AG04450 (cell line): Measurements from ENCODE around the gene DPM2. TPM values are rescaled to one million over a fixed set of nuclear protein-coding genes. Genes with fewer than 3 reads are reported as not detected.

ENCODE experiments used
- CTCF ChIA-PET: fragments of 300-600, 350-600 bp; formaldehyde crosslinking; extraction: SDS; loops from one replicate; lab custom pipeline; 2022; ENCODE audit warnings: antibody characterized with exemption, inconsistent platforms; lab: Charles Lee
- POLR2A ChIA-PET: fragments of 350-600 bp; formaldehyde crosslinking; extraction: SDS; loops from one replicate; lab custom pipeline; 2021; ENCODE audit warnings: antibody characterized with exemption, inconsistent platforms; lab: Yijun Ruan, JAX
- DNase-seq: peaks from one replicate; pipeline ENCODE4 v3.0.0-alpha.2; 2011; ENCODE audit warnings: low read depth, low spot score
- H3K27ac ChIP-seq: one replicate; pipeline ENCODE4 v1.5.1; 2012; ENCODE audit warnings: low read depth, low read length, control low read depth
- H3K27me3 ChIP-seq: one replicate; pipeline ENCODE4 v1.6.0; 2012; ENCODE audit warnings: low read length; ENCODE audit not compliant: control insufficient read depth, insufficient read depth
- H3K4me3 ChIP-seq: 2 replicates; pipeline ENCODE4 v1.5.1; 2011; ENCODE audit warnings: mild to moderate bottlenecking, low read depth, low read length, control low read depth
- H3K9me3 ChIP-seq: 2 replicates; pipeline ENCODE4 v1.5.1; 2012; ENCODE audit warnings: low read length; ENCODE audit not compliant: control insufficient read depth, insufficient read depth
- polyA plus RNA-seq: library from polyadenylated mRNA; depleted of rRNA; stranded (reverse); fragments of >200 nt; gene quantifications from 2 replicates; pipeline ENCODE4 v1.2.3, GENCODE V29; 2011
- TF ChIP-seq, protein P1 (sequence below): IDR thresholded peaks from 2 replicates; pipeline ENCODE4 v1.5.1; 2011; ENCODE audit warnings: low read depth, low read length, control low read depth, inconsistent platforms

DPM2 gene
- polyA plus RNA-seq, 1 experiment, result 25.3 TPM

DNA sequence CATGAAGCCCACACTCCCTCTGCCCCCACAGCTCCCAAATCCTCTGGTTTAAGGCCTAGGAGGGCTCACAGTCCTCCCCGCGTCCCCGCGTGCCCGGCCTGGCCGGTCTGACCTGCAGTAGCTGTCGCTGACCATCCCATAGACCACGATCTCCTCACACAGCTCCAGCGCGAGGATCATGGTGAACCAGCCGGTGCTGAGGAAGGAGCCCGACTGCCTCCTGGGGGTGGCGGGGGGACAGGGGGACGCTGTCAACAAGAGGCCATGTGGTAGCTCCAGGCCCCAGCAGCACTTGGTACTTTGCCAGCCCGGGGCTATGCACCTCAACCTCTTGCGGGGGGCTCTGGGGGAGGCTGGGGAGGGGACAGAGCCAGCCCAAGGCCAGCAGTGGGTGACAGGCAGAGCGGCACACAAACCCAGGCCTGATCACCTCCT is 27.8 kb downstream of the DPM2 start:
- H3K4me3 ChIP-seq, result no peak overlapping the region
- CTCF ChIA-PET, result no interaction called here
- no peaks in the 10 kb centered on the region for H3K9me3 ChIP-seq
- H3K27ac ChIP-seq, result no peak overlapping the region
- POLR2A ChIA-PET, result no interaction called here
- TF ChIP-seq, protein P1, sequence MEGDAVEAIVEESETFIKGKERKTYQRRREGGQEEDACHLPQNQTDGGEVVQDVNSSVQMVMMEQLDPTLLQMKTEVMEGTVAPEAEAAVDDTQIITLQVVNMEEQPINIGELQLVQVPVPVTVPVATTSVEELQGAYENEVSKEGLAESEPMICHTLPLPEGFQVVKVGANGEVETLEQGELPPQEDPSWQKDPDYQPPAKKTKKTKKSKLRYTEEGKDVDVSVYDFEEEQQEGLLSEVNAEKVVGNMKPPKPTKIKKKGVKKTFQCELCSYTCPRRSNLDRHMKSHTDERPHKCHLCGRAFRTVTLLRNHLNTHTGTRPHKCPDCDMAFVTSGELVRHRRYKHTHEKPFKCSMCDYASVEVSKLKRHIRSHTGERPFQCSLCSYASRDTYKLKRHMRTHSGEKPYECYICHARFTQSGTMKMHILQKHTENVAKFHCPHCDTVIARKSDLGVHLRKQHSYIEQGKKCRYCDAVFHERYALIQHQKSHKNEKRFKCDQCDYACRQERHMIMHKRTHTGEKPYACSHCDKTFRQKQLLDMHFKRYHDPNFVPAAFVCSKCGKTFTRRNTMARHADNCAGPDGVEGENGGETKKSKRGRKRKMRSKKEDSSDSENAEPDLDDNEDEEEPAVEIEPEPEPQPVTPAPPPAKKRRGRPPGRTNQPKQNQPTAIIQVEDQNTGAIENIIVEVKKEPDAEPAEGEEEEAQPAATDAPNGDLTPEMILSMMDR, result no peak
- H3K27me3 ChIP-seq, result no peaks in the 10 kb centered on the region
- DNase-seq, result no peak

DNA sequence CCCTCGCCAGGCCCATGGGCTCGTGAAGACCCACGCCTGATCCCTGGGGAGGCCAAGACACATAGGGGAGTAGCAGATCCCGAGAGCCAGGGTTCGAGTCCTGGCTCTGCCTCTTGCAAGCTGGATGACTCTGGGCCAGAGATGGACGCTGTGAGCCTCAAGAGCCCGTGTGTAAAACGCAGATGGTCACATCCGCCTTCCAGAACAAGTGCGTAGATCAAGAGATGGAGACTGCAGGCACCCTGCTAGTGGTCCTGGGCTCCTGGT is 29.1 kb downstream of the DPM2 start:
- ChIA-PET POLR2A (no interaction called here), CTCF (no interaction called here)
- DNase-seq, result no peak
- Histone ChIP-seq H3K27ac (no peak overlapping the region), H3K9me3 (no peaks in the 10 kb centered on the region), H3K4me3 (no peak overlapping the region), H3K27me3 (no peaks in the 10 kb centered on the region)
- TF ChIP-seq, protein P1, result no peak

DNA sequence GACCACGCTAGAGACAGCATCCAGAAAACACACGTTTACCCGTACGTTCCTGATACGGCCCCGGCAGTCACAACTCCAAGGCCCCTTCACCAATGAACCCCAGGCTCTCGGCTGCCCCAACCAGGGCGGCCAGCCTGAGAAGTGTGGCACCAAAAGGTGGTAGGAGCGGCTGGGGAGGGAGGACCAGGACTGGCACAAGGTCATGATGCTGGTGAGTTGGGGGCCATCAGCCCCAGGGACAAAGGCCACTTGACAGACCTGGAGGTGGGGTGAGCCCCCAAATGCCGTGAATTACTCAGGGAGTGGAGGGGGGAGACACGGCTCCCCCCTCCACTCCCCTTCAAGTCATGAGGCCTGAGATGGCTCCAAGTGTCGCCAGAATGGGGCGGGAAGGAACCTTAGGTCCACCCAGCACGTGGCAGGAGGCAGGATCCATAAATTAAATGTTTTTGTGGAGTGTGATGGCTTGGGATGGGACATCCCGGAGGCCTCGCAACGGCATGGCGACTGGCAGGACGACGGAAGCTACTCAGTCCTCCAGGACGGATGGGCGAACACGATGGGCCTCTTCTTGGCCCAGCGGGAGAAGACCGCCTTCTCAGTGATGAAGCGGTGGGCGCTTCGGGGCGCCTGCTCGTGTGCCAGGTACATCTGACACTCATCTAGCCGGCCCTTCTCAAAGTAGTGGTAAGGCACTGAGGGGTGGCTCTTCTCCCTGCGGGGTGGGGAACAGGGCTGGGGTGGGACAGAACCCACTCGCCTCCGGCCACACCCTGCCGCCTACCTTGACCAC is 29.6 kb downstream of the DPM2 start:
- H3K27me3 ChIP-seq, result no peaks in the 10 kb centered on the region
- no peak overlapping the region for H3K27ac ChIP-seq
- H3K9me3 ChIP-seq, result no peaks in the 10 kb centered on the region
- POLR2A ChIA-PET, result no interaction called here
- H3K4me3 ChIP-seq, result no peak overlapping the region
- TF ChIP-seq, protein P1, result no peak
- CTCF ChIA-PET, result no interaction called here
- no peak for DNase-seq

DNA sequence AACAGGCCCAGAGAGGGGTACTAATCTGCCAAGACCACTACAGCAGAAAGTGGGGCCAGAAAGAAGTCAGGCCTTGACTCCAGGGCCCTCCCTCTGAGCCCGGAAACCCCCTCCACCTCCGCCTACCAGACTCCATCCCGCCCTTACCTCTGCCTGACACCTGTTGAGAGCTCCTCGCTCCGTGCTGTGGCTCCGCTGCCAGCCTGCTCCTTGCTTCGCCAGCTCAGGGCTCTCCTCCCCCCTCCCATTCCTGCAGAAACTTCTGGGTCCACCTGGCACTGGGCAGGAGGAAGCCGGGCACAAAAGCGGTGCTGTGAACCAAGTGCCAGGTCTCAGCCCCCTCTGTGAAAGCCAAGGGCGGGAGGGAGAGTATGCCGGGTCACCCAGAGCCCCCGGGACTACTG is 31.9 kb downstream of the DPM2 start:
- CTCF ChIA-PET, result no interaction called here
- Histone ChIP-seq H3K9me3 (no peaks in the 10 kb centered on the region), H3K27ac (no peak overlapping the region), H3K27me3 (no peaks in the 10 kb centered on the region), H3K4me3 (no peak overlapping the region)
- TF ChIP-seq, protein P1, result no peak
- DNase-seq, result no peak
- POLR2A ChIA-PET, result interaction anchor here (0.6 kb wide), 1 partner anchor 109 kb away, joined by 3 read pairs; no protein-coding TSS in a partner anchor

DNA sequence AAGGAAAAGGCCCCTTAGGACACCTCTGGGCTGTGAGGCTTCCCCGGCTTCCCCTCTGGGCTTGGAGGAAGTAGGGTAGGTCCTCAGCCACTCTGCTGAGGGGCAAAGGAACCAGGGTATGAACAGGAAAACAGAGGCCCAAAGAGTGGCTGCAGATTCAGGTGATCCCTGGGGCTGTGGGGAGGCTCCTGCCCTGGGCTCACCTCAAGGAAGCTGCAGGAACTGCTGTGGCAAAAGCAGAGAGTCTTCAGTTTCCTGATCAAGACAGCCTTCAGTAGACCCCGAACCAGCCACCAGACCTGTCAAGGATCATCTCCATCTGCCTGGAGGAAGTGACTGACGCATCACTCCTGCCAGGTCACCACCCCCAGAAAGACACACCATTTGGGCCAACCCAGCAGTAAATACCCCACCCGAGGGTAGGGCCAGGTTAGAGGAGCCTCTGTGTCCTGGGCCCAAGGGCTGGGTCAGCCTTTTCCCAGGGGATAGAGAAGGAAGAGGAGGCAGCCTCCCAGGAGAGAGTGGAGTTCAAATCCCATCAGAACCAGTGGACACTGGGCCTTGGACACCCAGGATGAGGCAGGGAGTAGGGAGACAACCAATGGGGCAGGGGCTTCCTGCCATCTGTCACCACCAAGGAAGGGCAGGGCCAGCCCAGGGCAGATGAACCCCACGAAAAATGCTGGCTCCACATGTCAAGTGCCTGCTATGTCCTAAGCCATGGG is 32.5 kb downstream of the DPM2 start:
- H3K4me3 ChIP-seq, result no peak overlapping the region
- DNase-seq, result no peak
- CTCF ChIA-PET, result no interaction called here
- POLR2A ChIA-PET, result no interaction called here
- no peak overlapping the region for H3K27ac ChIP-seq
- H3K9me3 ChIP-seq, result no peaks in the 10 kb centered on the region
- H3K27me3 ChIP-seq, result no peaks in the 10 kb centered on the region
- TF ChIP-seq, protein P1, result no peak
